HG02870 (cell line): Measurements from ENCODE around the gene DCLK3.
A peak's percentile ranks its signal among the peaks of the same experiment; 100 is the strongest.

Experiments used
- ATAC-seq: cut with Tn5 transposase; IDR thresholded peaks from one replicate; pipeline ENCODE4 v1.9.1; 2021; ENCODE audit warnings: mild to moderate bottlenecking, moderate library complexity; ENCODE audit not compliant: unreplicated experiment

The DCLK3 gene

GRCh38 chr3:36763850-36764703, at the start of gene DCLK3:
Gene DCLK3, minus strand, starts transcription at chr3:36764553. Its CDS starts 290 bp downstream, at chr3:36764263.
- ATAC-seq: no peak

GRCh38 chr3:36813305-36813704, 49.0 kb upstream of the DCLK3 start:
- no peak for ATAC-seq

GRCh38 chr3:36812240-36812639, 47.9 kb upstream of the DCLK3 start:
- ATAC-seq: no peak

GRCh38 chr3:36811768-36812167, 47.4 kb upstream of the DCLK3 start:
- no peak for ATAC-seq

GRCh38 chr3:36804295-36805055, 40.1 kb upstream of the DCLK3 start:
- ATAC-seq: no peak

- no peak for ATAC-seq
These were observed 38.9 kb upstream of the DCLK3 start for GRCh38 chr3:36803091-36803791.

- ATAC-seq: no peak
These were observed 36.3 kb upstream of the DCLK3 start for GRCh38 chr3:36800533-36801116.

GRCh38 chr3:36796881-36797280, 32.5 kb upstream of the DCLK3 start:
- ATAC-seq: no peak

GRCh38 chr3:36796161-36796560, 31.8 kb upstream of the DCLK3 start:
- no peak for ATAC-seq

GRCh38 chr3:36795622-36796021, 31.3 kb upstream of the DCLK3 start:
- no peak for ATAC-seq

- peak; percentile 49 for ATAC-seq
These were observed 28.0 kb upstream of the DCLK3 start for GRCh38 chr3:36792342-36792741.

- no peak for ATAC-seq
These were observed 26.4 kb upstream of the DCLK3 start for GRCh38 chr3:36790765-36791164.

GRCh38 chr3:36786921-36787890, 22.9 kb upstream of the DCLK3 start:
- no peak for ATAC-seq

- ATAC-seq: no peak
These were observed 19.8 kb upstream of the DCLK3 start for GRCh38 chr3:36784138-36784635.

GRCh38 chr3:36777424-36778218, 13.3 kb upstream of the DCLK3 start:
- peak; percentile 61 for ATAC-seq

- no peak for ATAC-seq
These were observed 12.1 kb upstream of the DCLK3 start for GRCh38 chr3:36776436-36776835.

GRCh38 chr3:36774052-36774451, 9.7 kb upstream of the DCLK3 start:
- no peak for ATAC-seq

- no peak for ATAC-seq
These were observed 7.6 kb upstream of the DCLK3 start for GRCh38 chr3:36771931-36772330.

- ATAC-seq: no peak
These were observed 5.6 kb upstream of the DCLK3 start for GRCh38 chr3:36769926-36770325.
